Measurements from ENCODE around the gene GALNT11. TPM values are rescaled to one million over a fixed set of nuclear protein-coding genes. Genes with fewer than 3 reads are reported as not detected.

Gene GALNT11
- total RNA-seq, 1 experiment from 2014 or later: 24.1 TPM

DNA sequence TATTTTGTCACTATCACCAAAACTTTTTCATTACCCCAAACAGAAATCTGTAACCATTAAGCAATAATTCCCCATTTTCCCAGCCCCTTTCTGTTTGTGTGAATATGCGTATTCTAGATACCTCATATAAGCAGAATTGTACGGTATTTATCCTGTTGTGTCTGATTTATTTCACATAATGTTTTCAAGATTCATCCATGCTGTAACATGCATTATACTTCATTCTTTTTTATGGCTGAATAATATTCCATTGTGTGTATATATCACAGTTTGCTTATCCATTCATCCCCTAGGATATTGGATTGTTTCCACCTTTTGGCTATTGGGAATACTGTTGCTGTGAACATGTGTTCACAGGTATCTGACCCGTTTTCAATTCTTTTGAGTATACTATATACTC lies 26.5 kb downstream of the GALNT11 start:
- H3K18ac ChIP-seq (ENCODE audit: insufficient read length, low read depth, low read length): no peak overlapping the region
- H4K8ac ChIP-seq (replicated peaks; ENCODE audit: insufficient read length, low read depth, low read length): no peak overlapping the region
- no peak overlapping the region for H3K4ac ChIP-seq (ENCODE audit: low read depth, low read length)
- H2BK15ac ChIP-seq (ENCODE audit: low read depth, low read length): no peak overlapping the region
- TF ChIP-seq, protein P1, sequence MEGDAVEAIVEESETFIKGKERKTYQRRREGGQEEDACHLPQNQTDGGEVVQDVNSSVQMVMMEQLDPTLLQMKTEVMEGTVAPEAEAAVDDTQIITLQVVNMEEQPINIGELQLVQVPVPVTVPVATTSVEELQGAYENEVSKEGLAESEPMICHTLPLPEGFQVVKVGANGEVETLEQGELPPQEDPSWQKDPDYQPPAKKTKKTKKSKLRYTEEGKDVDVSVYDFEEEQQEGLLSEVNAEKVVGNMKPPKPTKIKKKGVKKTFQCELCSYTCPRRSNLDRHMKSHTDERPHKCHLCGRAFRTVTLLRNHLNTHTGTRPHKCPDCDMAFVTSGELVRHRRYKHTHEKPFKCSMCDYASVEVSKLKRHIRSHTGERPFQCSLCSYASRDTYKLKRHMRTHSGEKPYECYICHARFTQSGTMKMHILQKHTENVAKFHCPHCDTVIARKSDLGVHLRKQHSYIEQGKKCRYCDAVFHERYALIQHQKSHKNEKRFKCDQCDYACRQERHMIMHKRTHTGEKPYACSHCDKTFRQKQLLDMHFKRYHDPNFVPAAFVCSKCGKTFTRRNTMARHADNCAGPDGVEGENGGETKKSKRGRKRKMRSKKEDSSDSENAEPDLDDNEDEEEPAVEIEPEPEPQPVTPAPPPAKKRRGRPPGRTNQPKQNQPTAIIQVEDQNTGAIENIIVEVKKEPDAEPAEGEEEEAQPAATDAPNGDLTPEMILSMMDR (conservative IDR thresholded peaks at IDR 0.05): no peak
- H2BK20ac ChIP-seq (ENCODE audit: low read depth, low read length, poor library complexity, severe bottlenecking): no peak overlapping the region
- H2BK12ac ChIP-seq (ENCODE audit: insufficient read length, low read depth, low read length): no peak overlapping the region
- Mint-ChIP-seq H3K27ac (no peak overlapping the region), H3K36me3 (ENCODE audit: insufficient read depth in 1 of 3, low read depth in 3 of 3) (peaks cover 12 to 20% (median 15%) of the 10 kb centered on the region in 3 experiments), H3K9me3 (peaks cover 12 to 14% of the 10 kb centered on the region in 2 experiments; a peak in 4 of 5 replicates), H3K4me1 (peaks cover 39 to 42% of the 10 kb centered on the region in 2 experiments), H3K4me3 (no peak overlapping the region), H3K27me3 (ENCODE audit: low read depth) (no peaks in the 10 kb centered on the region)
- no peak overlapping the region for H4K91ac ChIP-seq (ENCODE audit: insufficient read length, low read depth, low read length)
- no peak overlapping the region for H2BK5ac ChIP-seq (ENCODE audit: insufficient read length, low read length)
- H4K5ac ChIP-seq (ENCODE audit: insufficient read length, low read depth, low read length): no peak overlapping the region
- H3K56ac ChIP-seq (ENCODE audit: insufficient read length, low read depth, low read length): no peak overlapping the region
- no peak overlapping the region for H3T11ph ChIP-seq (ENCODE audit: low read length)
- H3K79me1 ChIP-seq (ENCODE audit: insufficient read depth, low read depth, low read length, poor library complexity, severe bottlenecking): no peaks in the 10 kb centered on the region
- no CpG with 5 or more reads among the region's 3 CpGs for WGBS (ENCODE audit: extremely low coverage, insufficient read length, low lambda C conversion rate)
- DNase-seq: no peak
- no peaks in the 10 kb centered on the region for H4K20me1 ChIP-seq (ENCODE audit: control insufficient read depth, insufficient read depth, insufficient read length)
- no peaks in the 10 kb centered on the region for H3K27me3 ChIP-seq (ENCODE audit: insufficient read depth, low read length)
- H3K27ac ChIP-seq (ENCODE audit: insufficient read length, low read depth, low read length): no peak overlapping the region
- no peak overlapping the region for H3K9ac ChIP-seq (ENCODE audit: extremely low read depth, insufficient read length, low read length)
- H3K14ac ChIP-seq (ENCODE audit: insufficient read depth, low read length): no peak overlapping the region
- H3K9me3 ChIP-seq (ENCODE audit: control insufficient read depth, low read depth, low read length): no peaks in the 10 kb centered on the region
- H3K4me2 ChIP-seq (ENCODE audit: insufficient read depth, insufficient read length, low read length): no peak overlapping the region
- no peak overlapping the region for H2BK120ac ChIP-seq (ENCODE audit: low read depth, low read length, poor library complexity, severe bottlenecking)
- H3K4me1 ChIP-seq (ENCODE audit: insufficient read depth, low read length): peaks cover 6% of the 10 kb centered on the region; the same call in 1 of the 2 replicates
- H3K23ac ChIP-seq (ENCODE audit: insufficient read length, low read depth, low read length): no peak overlapping the region
- no peak overlapping the region for H2AFZ ChIP-seq (ENCODE audit: low read length)
- peaks cover 2% of the 10 kb centered on the region; the same call in 1 of the 2 replicates for H3K79me2 ChIP-seq (ENCODE audit: insufficient read depth, low read length)
- H3K23me2 ChIP-seq (ENCODE audit: insufficient read length, low read depth, low read length, poor library complexity, severe bottlenecking): no peaks in the 10 kb centered on the region
- H2AK5ac ChIP-seq (ENCODE audit: insufficient read length, low read length): no peak overlapping the region
